HepG2 (cell line): ENCODE measurements around the gene AKAP8L. TPM values are rescaled to one million over a fixed set of nuclear protein-coding genes. Genes with fewer than 3 reads are reported as not detected.

Experiments
- CENPT ChIP-seq: sonication (generic); formaldehyde crosslinking; IDR thresholded peaks from 2 replicates; pipeline ENCODE4 v1.8.0; 2022; ENCODE audit warnings: low read depth, mild to moderate bottlenecking, moderate library complexity, missing genetic modification reagents
- CSRNP1 ChIP-seq: sonication (generic); formaldehyde crosslinking; IDR thresholded peaks from 2 replicates; pipeline ENCODE4 v1.8.1; 2023; ENCODE audit warnings: mild to moderate bottlenecking, missing genetic modification reagents
- CTCF ChIP-seq: sonication (generic); formaldehyde crosslinking; IDR thresholded peaks from 2 replicates; pipeline ENCODE4 v1.5.0; 2020; ENCODE audit warnings: mild to moderate bottlenecking, missing genetic modification reagents, moderate library complexity
- GATAD1 ChIP-seq: IDR thresholded peaks from 2 replicates; pipeline ENCODE4 v1.6.1; 2016; ENCODE audit warnings: missing genetic modification reagents, missing compliant biosample characterization
- PAF1 ChIP-seq: IDR thresholded peaks from 2 replicates; pipeline ENCODE4 v1.6.1; 2016; ENCODE audit warnings: missing genetic modification reagents, missing compliant biosample characterization
- PRMT3 ChIP-seq: sonication (generic); formaldehyde crosslinking; IDR thresholded peaks from 2 replicates; pipeline ENCODE4 v1.8.1; 2022; ENCODE audit warnings: low read depth, mild to moderate bottlenecking, moderate library complexity, missing genetic modification reagents, borderline replicate concordance
- SAP130 ChIP-seq: IDR thresholded peaks from 2 replicates; pipeline ENCODE4 v1.6.1; 2016; ENCODE audit warnings: low read depth
- SIN3A ChIP-seq: IDR thresholded peaks from 2 replicates; pipeline ENCODE4 v1.6.1; 2011; ENCODE audit warnings: low read depth, mild to moderate bottlenecking, control low read depth, low read length, borderline replicate concordance
- SP5 ChIP-seq: IDR thresholded peaks from 2 replicates; pipeline ENCODE4 v1.6.1; 2016; ENCODE audit warnings: low read depth, borderline replicate concordance
- STAG1 ChIP-seq: sonication (generic); formaldehyde crosslinking; IDR thresholded peaks from 2 replicates; pipeline ENCODE4 v1.4.0; 2020; ENCODE audit warnings: missing genetic modification reagents
- polyA plus RNA-seq, 8 experiments: library from polyadenylated mRNA; depleted of rRNA in 3 of 8; stranded (reverse) in 7 of 8; unstranded in 1 of 8; fragments of >200 nt; fragmentation: Illumina TruSeq in 4 of 8; extraction: Trizol in 4 of 8; gene quantifications; 2 replicates each; pipeline versions ENCODE4 v1.2.1 to v1.2.3, GENCODE V29; 2011 to 2016; ENCODE audit warnings: low read depth in 4 of 8, missing spikeins in 1 of 8, mixed read lengths in 1 of 8; ENCODE audit not compliant: insufficient read depth in 1 of 8
- total RNA-seq, 5 experiments: library from RNA; depleted of rRNA; stranded (reverse); fragments of >200 nt; fragmentation: Illumina TruSeq; extraction: Trizol; gene quantifications; 2 replicates each; pipeline ENCODE4 v1.2.3, GENCODE V29; 2016; ENCODE audit warnings: low read depth in 1 of 5
- TF ChIP-seq, protein P1 (sequence below): sonication (generic); formaldehyde crosslinking; IDR thresholded peaks from 2 replicates; pipeline ENCODE4 v1.8.1; 2023; ENCODE audit warnings: mild to moderate bottlenecking, inconsistent platforms, moderate library complexity, missing genetic modification reagents, borderline replicate concordance
- TF ChIP-seq, protein P2 (sequence below): sonication (generic); formaldehyde crosslinking; IDR thresholded peaks from 2 replicates; pipeline ENCODE4 v1.5.1; 2020; ENCODE audit warnings: missing genetic modification reagents, mild to moderate bottlenecking, borderline replicate concordance

Gene AKAP8L
- total and polyA plus RNA-seq, 2 of the 13 experiments (the other 11 are each of a cell fraction or from before 2014, with no cell fraction given), result 48.2 to 49.6 TPM

DNA sequence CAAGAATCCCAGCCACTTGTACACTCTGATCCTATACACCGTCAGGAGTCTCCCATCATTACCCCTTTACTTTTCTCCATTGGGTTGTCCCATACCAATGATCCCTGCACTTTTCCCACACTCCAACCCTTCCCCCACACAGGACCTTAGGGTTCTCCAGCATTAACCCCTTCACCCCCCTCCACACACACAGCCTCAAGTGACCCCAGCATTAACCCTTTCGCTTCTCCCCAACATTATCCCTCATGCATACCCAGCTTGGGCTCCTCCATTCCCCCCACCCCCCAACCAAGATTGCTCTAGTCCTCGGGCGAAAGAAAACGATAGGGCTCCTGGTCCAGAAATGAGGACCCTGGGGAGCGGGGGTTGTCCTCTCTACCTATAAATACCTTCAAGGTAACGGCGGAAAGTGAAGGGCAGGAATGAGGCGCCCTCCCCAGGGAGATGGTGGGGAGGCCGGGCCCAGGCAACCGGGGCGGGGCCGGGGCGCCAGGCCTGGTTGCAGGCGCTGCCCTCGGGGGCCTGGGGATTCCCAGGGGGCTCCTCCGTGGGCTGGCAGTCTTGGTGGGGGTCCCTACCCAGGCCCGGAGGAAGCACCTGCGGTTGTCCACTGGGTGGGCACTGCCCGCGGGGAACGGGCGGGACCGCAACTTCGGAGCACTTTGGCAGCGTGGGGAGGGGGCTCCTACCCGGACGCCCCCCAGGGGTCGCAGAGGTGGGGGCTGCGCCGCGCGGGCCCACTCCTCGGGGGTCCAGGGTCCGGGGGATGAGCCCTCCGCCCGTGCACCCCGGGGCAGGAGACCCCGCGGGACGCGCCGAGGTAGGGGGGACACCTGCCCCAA, 30.2 kb upstream of the AKAP8L start (continued):
- no peak for TF ChIP-seq CENPT (CRISPR knock-in tag)
- 0 out of 2 replicates have a peak, but pooled peaks have one; percentile 5 for TF ChIP-seq SAP130 (CRISPR knock-in tag)
- TF ChIP-seq, protein P1, sequence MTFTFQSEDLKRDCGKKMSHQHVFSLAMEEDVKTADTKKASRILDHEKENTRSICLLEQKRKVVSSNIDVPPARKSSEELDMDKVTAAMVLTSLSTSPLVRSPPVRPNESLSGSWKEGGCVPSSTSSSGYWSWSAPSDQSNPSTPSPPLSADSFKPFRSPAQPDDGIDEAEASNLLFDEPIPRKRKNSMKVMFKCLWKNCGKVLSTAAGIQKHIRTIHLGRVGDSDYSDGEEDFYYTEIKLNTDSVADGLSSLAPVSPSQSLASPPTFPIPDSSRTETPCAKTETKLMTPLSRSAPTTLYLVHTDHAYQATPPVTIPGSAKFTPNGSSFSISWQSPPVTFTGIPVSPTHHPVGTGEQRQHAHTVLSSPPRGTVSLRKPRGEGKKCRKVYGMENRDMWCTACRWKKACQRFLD (CRISPR knock-in tag), result no peak
- TF ChIP-seq SIN3A, result no peak
- no peak for TF ChIP-seq SP5 (CRISPR knock-in tag)
- TF ChIP-seq, protein P2, sequence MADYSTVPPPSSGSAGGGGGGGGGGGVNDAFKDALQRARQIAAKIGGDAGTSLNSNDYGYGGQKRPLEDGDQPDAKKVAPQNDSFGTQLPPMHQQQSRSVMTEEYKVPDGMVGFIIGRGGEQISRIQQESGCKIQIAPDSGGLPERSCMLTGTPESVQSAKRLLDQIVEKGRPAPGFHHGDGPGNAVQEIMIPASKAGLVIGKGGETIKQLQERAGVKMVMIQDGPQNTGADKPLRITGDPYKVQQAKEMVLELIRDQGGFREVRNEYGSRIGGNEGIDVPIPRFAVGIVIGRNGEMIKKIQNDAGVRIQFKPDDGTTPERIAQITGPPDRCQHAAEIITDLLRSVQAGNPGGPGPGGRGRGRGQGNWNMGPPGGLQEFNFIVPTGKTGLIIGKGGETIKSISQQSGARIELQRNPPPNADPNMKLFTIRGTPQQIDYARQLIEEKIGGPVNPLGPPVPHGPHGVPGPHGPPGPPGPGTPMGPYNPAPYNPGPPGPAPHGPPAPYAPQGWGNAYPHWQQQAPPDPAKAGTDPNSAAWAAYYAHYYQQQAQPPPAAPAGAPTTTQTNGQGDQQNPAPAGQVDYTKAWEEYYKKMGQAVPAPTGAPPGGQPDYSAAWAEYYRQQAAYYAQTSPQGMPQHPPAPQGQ, result no peak
- TF ChIP-seq PAF1 (CRISPR knock-in tag), result no peak
- no peak for TF ChIP-seq GATAD1
- TF ChIP-seq STAG1 (CRISPR knock-in tag), result peak; percentile 17; the same call in 1 of the 2 replicates
- TF ChIP-seq CTCF (CRISPR knock-in tag), result peak; percentile 40; the same call in 1 of the 2 replicates
- TF ChIP-seq PRMT3 (CRISPR knock-in tag), result no peak
- TF ChIP-seq CSRNP1, result no peak
- TF ChIP-seq, all 625 proteins: peak for 10
